CD4-positive, CD25-positive, alpha-beta regulatory T cell (primary cell): ENCODE measurements around the gene GIPC2. TPM values are rescaled to one million over a fixed set of nuclear protein-coding genes. Genes with fewer than 3 reads are reported as not detected.
"Not testable (repeated sequence)": the region's sequence is repeated elsewhere in the genome, so short reads cannot be mapped to it uniquely, and the experiment has no call there.

Experiments used
- ATAC-seq, 2 donors: fragments of 150-1000 bp; cut with Tn5 transposase; one replicate each; pipeline ENCODE4 v1.10.0; 2021; ENCODE audit warnings: low read depth in 2 of 2, moderate number of reproducible peaks in 2 of 2, moderate library complexity in 1 of 2
- DNase-seq, 3 donors: peaks; one replicate each; pipeline versions ENCODE4 v3.0.0 to v3.0.0-alpha.2; 2012 to 2022; ENCODE audit warnings: mixed read lengths in 1 of 3
- H3K27ac ChIP-seq: one replicate; pipeline ENCODE4 v1.7.0; 2013; ENCODE audit warnings: mild to moderate bottlenecking, low read length; ENCODE audit not compliant: insufficient read depth, poor library complexity, severe bottlenecking
- H3K27me3 ChIP-seq: one replicate; pipeline ENCODE4 v1.7.0; 2013; ENCODE audit warnings: low read length; ENCODE audit not compliant: control insufficient read depth, insufficient read depth
- H3K36me3 ChIP-seq: one replicate; pipeline ENCODE4 v1.7.0; 2013; ENCODE audit warnings: mild to moderate bottlenecking, low read length, moderate library complexity; ENCODE audit not compliant: control insufficient read depth, insufficient read depth
- H3K4me1 ChIP-seq: 2 replicates; pipeline ENCODE4 v1.7.0; 2013; ENCODE audit warnings: mild to moderate bottlenecking, low read length; ENCODE audit not compliant: insufficient read depth, control insufficient read depth, poor library complexity, severe bottlenecking
- H3K4me3 ChIP-seq: one replicate; pipeline ENCODE4 v1.7.0; 2013; ENCODE audit warnings: low read depth, mild to moderate bottlenecking, low read length, moderate library complexity
- H3K9me3 ChIP-seq, 2 experiments: 1 replicate in 1 of 2; 2 replicates in 1 of 2; pipeline ENCODE4 v1.7.0; 2013; ENCODE audit warnings: low read length in 2 of 2, mild to moderate bottlenecking in 1 of 2, moderate library complexity in 1 of 2; ENCODE audit not compliant: control insufficient read depth in 2 of 2
- H3K27ac Mint-ChIP-seq, 3 donors: one replicate each; pipeline ENCODE4 v1.8.0; 2020 to 2022; ENCODE audit warnings: mild to moderate bottlenecking in 3 of 3, mixed read lengths in 3 of 3, moderate library complexity in 2 of 3
- H3K27me3 Mint-ChIP-seq: one replicate; pipeline ENCODE4 v1.8.0; 2022; ENCODE audit warnings: mild to moderate bottlenecking, mixed read lengths
- H3K36me3 Mint-ChIP-seq: one replicate; pipeline ENCODE4 v1.8.0; 2020; ENCODE audit warnings: mixed read lengths
- H3K4me1 Mint-ChIP-seq, 4 donors: one replicate each; pipeline ENCODE4 v1.8.0; 2020 to 2022; ENCODE audit warnings: mixed read lengths in 4 of 4, mild to moderate bottlenecking in 1 of 4
- H3K4me3 Mint-ChIP-seq, 4 donors: one replicate each; pipeline ENCODE4 v1.8.0; 2020 to 2022; ENCODE audit warnings: mild to moderate bottlenecking in 4 of 4, mixed read lengths in 4 of 4, moderate library complexity in 3 of 4
- H3K9me3 Mint-ChIP-seq, 7 donors: one replicate each; pipeline ENCODE4 v1.8.0; 2020 to 2022; ENCODE audit warnings: mixed read lengths in 7 of 7, mild to moderate bottlenecking in 3 of 7, moderate library complexity in 2 of 7
- polyA plus RNA-seq, 4 donors: library from polyadenylated mRNA; unstranded; fragments of 300-500 nt; fragmentation: Illumina TruSeq; gene quantifications; one replicate each; pipeline ENCODE4 v1.2.3, GENCODE V29; 2021
- total RNA-seq: library from RNA; stranded (reverse); gene quantifications from one replicate; pipeline ENCODE4 v1.2.3, GENCODE V29; 2022

Gene GIPC2
- total and polyA plus RNA-seq, 5 donors from 2014 or later = 0.22 to 0.39 TPM; not detected in 3

GRCh38 chr1:78096976-78097375 lies 51.2 kb downstream of the GIPC2 start:
- Mint-ChIP-seq H3K9me3 (peaks cover 0 to 2% (median 0%) of the 10 kb centered on the region in 7 donors), H3K27ac (no peak overlapping the region)
- H3K36me3 ChIP-seq = no peaks in the 10 kb centered on the region

DNA sequence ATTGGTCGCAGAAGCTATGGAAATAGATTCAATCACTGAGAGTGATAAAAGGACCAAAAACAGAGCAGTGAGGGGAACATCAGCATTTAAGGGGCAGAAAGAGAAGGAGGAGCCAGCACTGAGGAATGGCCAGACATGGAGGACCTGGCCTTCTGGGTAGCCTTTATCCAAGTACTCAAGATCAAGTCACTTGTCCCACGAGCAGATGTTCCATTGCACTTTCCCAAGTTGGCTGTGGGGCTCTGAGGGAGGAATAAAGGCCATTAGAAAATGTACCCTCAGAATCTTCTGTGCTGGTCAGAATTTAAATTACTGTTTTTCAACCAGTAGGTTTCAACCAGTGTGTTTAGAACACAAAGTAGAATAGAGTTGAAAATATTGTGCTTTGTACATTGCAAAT lies 55.3 kb downstream of the GIPC2 start:
- Histone ChIP-seq H3K36me3 (no peaks in the 10 kb centered on the region), H3K27ac (no peak overlapping the region), H3K4me3 (no peak overlapping the region), H3K9me3 (no peaks in the 10 kb centered on the region), H3K4me1 (no peaks in the 10 kb centered on the region), H3K27me3 (peaks cover 7% of the 10 kb centered on the region)
- DNase-seq (no peak), ATAC-seq (no peak)
- Mint-ChIP-seq H3K9me3 (peaks cover 0 to 2% (median 0%) of the 10 kb centered on the region in 7 donors), H3K4me3 (no peak overlapping the region), H3K36me3 (no peaks in the 10 kb centered on the region), H3K27me3 (peaks cover 34% of the 10 kb centered on the region), H3K27ac (no peak overlapping the region), H3K4me1 (no peaks in the 10 kb centered on the region)

More at GRCh38 chr1:78096976-78097375, 51.2 kb downstream of the GIPC2 start:
- Histone ChIP-seq H3K4me3 (no peak overlapping the region), H3K4me1 (no peaks in the 10 kb centered on the region), H3K9me3 (no peaks in the 10 kb centered on the region), H3K27ac (no peak overlapping the region), H3K27me3 (peaks cover 14% of the 10 kb centered on the region)
- DNase-seq (no peak), ATAC-seq (no peak)
- no peak overlapping the region for H3K4me3 Mint-ChIP-seq
- H3K4me1 Mint-ChIP-seq = no peaks in the 10 kb centered on the region
- peaks cover 34% of the 10 kb centered on the region for H3K27me3 Mint-ChIP-seq
- H3K36me3 Mint-ChIP-seq = no peaks in the 10 kb centered on the region

- peaks cover 6% of the 10 kb centered on the region for H3K27me3 ChIP-seq
- no peaks in the 10 kb centered on the region for H3K9me3 ChIP-seq
- peaks cover 0 to 2% (median 0%) of the 10 kb centered on the region in 7 donors for H3K9me3 Mint-ChIP-seq
- no peak overlapping the region for H3K27ac ChIP-seq
- no peaks in the 10 kb centered on the region for H3K36me3 ChIP-seq
- no peak for ATAC-seq
- H3K4me3 Mint-ChIP-seq = no peak overlapping the region
- no peak overlapping the region for H3K4me3 ChIP-seq
- peaks cover 34% of the 10 kb centered on the region for H3K27me3 Mint-ChIP-seq
- H3K27ac Mint-ChIP-seq = no peak overlapping the region
- DNase-seq = no peak
- H3K36me3 Mint-ChIP-seq = no peaks in the 10 kb centered on the region
- H3K4me1 ChIP-seq = no peaks in the 10 kb centered on the region
- H3K4me1 Mint-ChIP-seq = no peaks in the 10 kb centered on the region
These were observed 55.7 kb downstream of the GIPC2 start for GRCh38 chr1:78101514-78101913.

DNA sequence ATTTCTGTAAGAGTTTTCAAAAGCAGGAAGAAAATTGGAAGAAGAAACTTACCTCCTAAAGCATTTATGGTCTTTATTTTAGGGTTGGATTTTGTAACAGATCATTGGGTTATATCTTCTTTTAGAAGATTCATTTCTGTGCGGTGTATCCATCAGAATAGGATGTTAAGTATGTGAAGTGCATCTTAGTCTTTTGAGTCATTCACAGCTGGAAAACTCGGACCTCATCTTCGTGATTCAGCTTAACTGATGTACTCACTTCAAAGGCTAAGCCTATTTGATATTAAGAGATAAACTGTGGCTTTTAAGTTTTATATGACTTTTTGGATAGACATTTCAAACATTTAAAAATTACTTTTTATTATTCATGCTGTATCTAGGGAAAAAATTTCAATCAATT lies 56.3 kb downstream of the GIPC2 start:
- no peak for ATAC-seq
- no peak overlapping the region for H3K4me3 ChIP-seq
- Mint-ChIP-seq H3K36me3 (no peaks in the 10 kb centered on the region), H3K4me3 (no peak overlapping the region), H3K27ac (no peak overlapping the region), H3K4me1 (no peaks in the 10 kb centered on the region), H3K9me3 (peaks cover 0 to 2% (median 0%) of the 10 kb centered on the region in 7 donors), H3K27me3 (peaks cover 34% of the 10 kb centered on the region)
- H3K27ac ChIP-seq = no peak overlapping the region
- no peak for DNase-seq
- no peaks in the 10 kb centered on the region for H3K4me1 ChIP-seq
- H3K27me3 ChIP-seq = peaks cover 5% of the 10 kb centered on the region
- no peaks in the 10 kb centered on the region for H3K9me3 ChIP-seq
- no peaks in the 10 kb centered on the region for H3K36me3 ChIP-seq

DNA sequence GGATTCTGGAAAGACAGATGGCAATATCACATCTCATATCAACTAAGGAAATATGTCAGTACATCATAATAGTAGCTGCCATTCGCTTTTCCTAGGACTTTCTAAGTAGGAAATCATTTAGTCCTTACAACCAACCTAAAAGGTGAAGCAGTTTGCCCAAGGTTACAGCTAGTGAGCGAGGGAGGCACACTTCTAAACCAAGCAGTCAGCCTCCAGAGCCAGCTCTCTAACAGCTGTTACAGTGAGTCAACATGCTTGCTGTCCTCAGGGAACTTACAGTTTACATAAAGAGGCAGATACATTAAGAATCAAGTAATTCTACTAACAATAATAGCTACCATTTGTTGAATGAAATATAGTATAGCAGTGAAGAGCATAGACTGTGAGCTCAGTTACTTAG lies 57.1 kb downstream of the GIPC2 start:
- Mint-ChIP-seq H3K4me3 (no peak overlapping the region), H3K4me1 (no peaks in the 10 kb centered on the region), H3K9me3 (peaks cover 0 to 2% (median 0%) of the 10 kb centered on the region in 7 donors), H3K27me3 (peaks cover 26% of the 10 kb centered on the region), H3K36me3 (no peaks in the 10 kb centered on the region), H3K27ac (no peak overlapping the region)
- ATAC-seq = no peak
- Histone ChIP-seq H3K36me3 (no peaks in the 10 kb centered on the region), H3K4me3 (no peak overlapping the region), H3K9me3 (no peaks in the 10 kb centered on the region), H3K4me1 (no peaks in the 10 kb centered on the region), H3K27ac (no peak overlapping the region), H3K27me3 (no peaks in the 10 kb centered on the region)
- DNase-seq = no peak

DNA sequence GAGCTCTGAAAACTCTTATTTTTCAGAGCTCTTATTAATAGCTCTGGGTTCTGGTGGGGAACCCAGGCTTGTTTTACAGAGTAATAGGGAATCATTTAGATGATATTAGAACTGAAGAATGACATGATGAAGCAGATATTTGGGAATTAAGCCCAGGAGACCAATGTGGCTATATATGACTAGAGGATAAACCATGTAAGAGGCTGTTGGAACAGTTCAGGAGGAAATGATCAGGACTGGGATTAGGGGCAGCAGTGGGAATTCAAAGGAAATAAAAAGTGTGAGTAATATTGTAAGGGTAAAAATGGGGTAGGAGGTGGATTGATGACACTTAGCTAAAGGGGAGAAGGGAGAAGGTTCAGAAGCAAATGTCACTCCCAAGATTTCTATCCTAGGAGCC lies 58.6 kb downstream of the GIPC2 start:
- Mint-ChIP-seq H3K4me1 (no peaks in the 10 kb centered on the region), H3K9me3 (peaks cover 0 to 2% (median 0%) of the 10 kb centered on the region in 7 donors), H3K27me3 (peaks cover 18% of the 10 kb centered on the region), H3K4me3 (no peak overlapping the region), H3K27ac (no peak overlapping the region), H3K36me3 (no peaks in the 10 kb centered on the region)
- H3K4me1 ChIP-seq = no peaks in the 10 kb centered on the region
- H3K27ac ChIP-seq = no peak overlapping the region
- DNase-seq (no peak), ATAC-seq (no peak)
- H3K27me3 ChIP-seq = no peaks in the 10 kb centered on the region
- no peaks in the 10 kb centered on the region for H3K36me3 ChIP-seq
- H3K4me3 ChIP-seq = no peak overlapping the region
- no peaks in the 10 kb centered on the region for H3K9me3 ChIP-seq

DNA sequence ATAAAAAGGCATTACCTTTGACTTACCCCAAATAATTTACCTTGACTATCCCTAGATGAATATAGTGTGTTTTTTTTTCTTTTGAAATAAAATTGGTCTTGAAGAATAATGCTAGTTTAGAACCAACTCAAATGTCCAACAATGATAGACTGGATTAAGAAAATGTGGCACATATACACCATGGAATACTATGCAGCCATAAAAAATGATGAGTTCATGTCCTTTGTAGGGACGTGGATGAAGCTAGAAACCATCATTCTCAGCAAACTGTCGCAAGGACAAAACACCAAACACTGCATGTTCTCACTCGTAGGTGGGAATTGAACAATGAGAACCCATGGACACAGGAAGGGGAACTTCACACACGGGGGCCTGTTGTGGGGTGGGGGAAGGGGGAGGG lies 63.9 kb downstream of the GIPC2 start:
- not testable (repeated sequence) for H3K27me3 ChIP-seq, H3K9me3 ChIP-seq, H3K36me3 ChIP-seq, H3K36me3 Mint-ChIP-seq, H3K27ac Mint-ChIP-seq, H3K4me1 Mint-ChIP-seq, H3K4me1 ChIP-seq, H3K27me3 Mint-ChIP-seq, H3K9me3 Mint-ChIP-seq, ATAC-seq, DNase-seq, H3K4me3 Mint-ChIP-seq, H3K4me3 ChIP-seq, H3K27ac ChIP-seq

DNA sequence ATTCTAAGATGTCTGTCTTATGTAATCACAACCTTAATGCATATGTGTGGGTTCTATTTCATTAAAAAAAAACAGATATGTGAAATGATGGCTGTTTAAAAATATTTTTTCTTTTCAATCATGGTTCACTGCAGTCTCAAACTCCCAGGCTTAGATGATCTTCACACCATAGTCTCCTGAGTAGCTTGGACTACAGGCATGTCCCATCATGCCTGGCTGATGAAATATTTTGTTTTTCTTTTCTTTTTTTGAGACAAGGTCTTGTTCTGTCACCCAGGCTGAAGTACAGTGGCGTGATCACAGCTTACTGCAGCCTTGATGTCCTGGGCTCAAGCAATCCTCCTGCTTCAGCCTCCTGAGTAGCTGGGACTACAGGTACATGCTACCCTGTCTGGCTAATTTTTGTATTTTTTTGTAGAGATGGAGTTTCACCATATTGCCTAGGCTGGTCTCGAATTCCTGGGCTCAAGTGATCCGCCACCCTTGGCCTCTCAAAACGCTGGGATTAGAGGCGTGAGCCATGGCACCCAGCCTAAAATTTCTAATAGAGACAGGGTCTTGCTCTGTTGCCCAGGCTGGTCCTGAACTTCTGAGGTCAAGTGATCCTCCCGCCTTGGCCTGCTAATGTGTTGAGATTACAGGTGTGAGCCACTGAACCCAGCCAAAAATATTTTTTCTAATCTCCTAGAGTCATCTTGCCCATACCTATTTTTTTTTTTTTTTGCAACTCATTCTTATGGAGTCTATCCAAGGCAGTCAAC lies 67.6 kb downstream of the GIPC2 start:
- no peak overlapping the region for H3K27ac ChIP-seq
- Mint-ChIP-seq H3K36me3 (no peaks in the 10 kb centered on the region), H3K27ac (no peak overlapping the region), H3K27me3 (peaks cover 15% of the 10 kb centered on the region), H3K9me3 (peaks cover 0 to 2% (median 0%) of the 10 kb centered on the region in 7 donors), H3K4me3 (no peak overlapping the region), H3K4me1 (no peaks in the 10 kb centered on the region)
- peaks cover 1% of the 10 kb centered on the region for H3K27me3 ChIP-seq
- H3K9me3 ChIP-seq = no peaks in the 10 kb centered on the region
- H3K36me3 ChIP-seq = no peaks in the 10 kb centered on the region
- ATAC-seq = no peak
- no peaks in the 10 kb centered on the region for H3K4me1 ChIP-seq
- no peak for DNase-seq
- H3K4me3 ChIP-seq = no peak overlapping the region
